Measurements from ENCODE around the gene PDE4DIP.
"Not testable (repeated sequence)": the region's sequence is repeated elsewhere in the genome, so short reads cannot be mapped to it uniquely, and the experiment has no call there.

The PDE4DIP gene

DNA sequence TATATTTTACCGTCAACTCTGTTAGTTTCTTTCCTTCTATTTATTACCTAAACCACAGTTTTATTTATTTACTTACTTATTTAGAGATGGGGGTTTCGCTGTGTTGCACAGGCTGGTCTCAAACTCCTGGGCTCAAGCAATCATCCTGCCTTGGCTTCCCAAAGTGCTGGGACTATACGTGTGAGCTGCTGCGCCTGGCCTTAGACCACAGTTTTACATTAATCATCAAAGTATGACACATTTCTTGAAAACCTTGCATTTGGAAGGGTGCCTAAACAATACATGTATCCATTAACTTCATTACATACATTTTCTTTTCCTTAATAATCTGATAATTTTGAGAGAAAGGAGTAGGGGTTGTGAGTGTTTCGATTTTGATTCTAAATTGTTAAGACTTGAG, 124.9 kb downstream of the PDE4DIP start:
- DNase-seq (ENCODE audit: low read depth in 3 of 3), result not testable (repeated sequence)

DNA sequence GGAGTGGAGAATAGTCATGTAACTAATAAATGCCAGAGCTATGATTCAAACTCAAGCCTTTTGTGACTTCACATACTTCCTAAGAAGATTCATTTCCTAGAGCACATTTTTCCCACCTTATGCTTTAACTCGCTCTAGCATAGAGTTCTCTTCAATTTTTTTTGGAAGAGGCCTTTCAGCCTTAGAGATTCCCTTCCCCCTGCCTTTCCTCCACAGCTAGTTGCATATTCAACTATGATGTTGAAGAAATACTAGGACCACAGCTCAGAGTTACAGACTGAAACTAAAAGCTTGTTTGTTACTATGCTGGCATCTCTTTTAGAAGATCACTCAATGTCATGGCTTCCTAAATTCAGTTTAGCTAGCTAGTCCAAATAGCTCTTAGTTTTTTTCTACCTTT, 131.2 kb downstream of the PDE4DIP start:
- DNase-seq (ENCODE audit: low read depth in 3 of 3), result not testable (repeated sequence)

DNA sequence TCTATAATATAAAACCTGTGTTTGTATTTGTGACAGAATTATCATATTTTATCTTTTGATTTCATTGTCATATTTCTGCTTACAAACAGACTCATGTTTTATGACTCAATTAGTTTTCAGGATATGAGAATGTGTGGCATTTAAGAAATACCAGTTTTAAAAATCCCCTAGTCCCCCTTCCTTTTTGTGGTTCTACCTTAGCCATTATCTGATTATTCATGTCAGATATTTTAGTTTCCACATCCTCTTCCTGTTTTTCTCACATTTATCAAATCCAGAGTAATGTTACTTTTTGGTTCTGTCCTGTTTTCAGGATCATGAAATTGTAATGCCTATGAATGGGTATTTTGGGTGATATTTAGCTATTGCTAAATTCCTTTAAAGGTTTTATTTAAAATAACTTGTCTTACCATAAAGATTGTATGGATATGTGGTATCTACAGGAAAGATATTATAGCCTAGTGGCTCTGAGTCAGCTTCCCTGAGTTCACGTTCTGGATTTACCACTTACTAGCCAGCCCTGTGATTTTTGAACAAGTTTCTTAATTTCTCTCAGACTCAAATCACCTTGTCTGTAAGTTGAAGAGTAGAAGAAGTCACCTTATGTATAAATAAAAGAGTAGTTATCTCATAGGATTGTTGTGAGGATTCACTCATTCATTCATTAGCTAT, 131.8 kb downstream of the PDE4DIP start:
- DNase-seq (ENCODE audit: low read depth in 3 of 3), result not testable (repeated sequence)

DNA sequence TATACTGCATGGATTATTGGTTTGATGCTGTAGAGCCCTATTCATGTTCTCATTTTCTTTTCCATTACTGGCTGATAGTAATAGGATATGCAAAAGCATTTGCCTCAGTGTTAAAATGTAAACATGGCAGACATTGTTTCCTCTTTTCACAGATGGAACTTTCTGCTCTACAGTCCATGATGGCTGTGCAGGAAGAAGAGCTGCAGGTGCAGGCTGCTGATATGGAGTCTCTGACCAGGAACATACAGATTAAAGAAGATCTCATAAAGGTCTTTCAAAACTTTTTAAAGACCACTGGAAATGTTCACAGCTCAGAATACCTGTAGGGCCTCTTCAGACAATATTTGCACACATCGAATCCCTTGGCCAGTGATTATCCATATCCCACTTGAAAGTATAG, 133.6 kb downstream of the PDE4DIP start:
- not testable (repeated sequence) for DNase-seq (ENCODE audit: low read depth in 3 of 3)

DNA sequence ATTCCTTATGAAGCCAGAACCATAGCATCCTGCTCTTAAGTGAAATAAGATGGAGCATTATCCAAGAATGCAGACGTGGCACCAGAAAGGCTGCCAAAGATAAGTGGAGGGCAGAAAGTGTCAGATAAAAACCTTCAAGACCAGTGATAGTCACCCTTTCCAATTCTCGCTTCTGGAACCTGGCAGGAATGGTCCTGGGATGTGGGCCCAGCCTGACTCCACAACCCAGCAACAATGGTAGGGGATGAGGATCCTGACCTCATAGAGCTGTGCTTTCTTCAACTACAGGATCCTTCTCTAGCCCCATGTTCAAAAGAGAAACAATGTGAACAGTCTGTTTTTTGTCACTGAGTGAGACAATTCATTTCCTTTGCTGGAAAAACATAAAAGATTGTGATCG, 145.2 kb downstream of the PDE4DIP start:
- DNase-seq (ENCODE audit: low read depth in 3 of 3), result not testable (repeated sequence)

DNA sequence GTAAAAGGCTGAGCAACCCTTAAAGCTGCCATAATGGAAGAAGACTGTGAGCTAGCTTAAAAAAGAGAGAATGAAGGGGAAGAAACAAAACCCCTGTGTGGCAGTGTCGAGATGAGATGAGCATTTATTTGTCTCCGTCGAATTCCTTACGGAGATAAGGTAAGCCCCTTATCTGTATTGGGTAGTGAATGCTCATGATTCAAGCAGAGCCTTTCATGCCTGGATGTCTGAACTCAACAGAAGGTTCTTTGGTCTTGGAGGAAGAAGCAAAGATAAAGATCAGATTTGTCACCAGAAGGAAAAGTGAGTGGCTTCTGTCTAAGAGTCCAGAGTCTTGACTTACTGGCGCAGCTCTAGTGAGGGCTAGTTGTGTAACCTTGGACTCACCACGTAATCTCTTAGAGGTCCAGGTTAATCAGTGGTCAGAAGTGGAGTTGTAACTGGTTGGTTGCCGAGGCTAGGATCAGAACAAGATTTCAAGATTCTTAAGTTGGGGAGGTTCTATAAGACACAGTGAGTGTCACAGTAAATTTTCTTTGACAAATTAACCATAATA, 146.1 kb downstream of the PDE4DIP start:
- DNase-seq (ENCODE audit: low read depth in 3 of 3), result not testable (repeated sequence)

DNA sequence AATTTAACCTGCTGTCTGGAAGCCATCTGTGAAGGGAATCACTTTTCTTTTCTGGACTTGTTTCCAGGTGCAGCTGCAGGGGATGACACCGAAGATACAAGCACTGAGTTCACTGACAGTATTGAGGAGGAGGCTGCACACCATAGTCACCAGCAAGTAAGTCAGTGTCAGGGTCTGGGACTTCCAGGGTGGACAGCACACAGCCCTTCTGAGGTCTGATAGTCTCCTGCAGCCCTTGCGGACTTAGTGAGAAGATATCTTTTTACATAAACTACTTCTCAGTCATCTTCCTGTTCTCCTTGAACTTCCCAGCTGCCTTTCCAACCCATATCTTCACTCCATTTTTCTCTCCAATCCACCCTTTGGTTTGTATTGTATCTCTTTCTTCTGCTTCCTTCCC, 147.6 kb downstream of the PDE4DIP start:
- DNase-seq (ENCODE audit: low read depth in 3 of 3), result not testable (repeated sequence)

DNA sequence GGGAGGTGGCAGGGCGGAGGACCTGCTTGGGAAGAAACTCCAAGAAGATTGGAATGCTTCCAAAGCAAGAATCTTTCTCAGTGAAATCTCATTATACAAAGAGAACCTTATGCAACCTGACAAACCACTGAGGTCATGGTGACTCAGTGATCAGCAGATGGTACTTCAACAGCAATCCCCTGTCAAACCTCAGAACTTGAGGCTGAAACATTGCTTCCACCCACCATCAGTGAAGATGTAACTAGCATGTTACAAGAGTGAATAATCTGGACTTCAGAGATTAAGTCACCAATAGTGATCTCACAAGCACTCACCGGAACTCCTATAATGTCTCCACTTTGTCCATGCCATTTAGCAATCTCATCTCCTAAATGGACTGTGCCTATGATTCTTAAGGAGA, 148.1 kb downstream of the PDE4DIP start:
- not testable (repeated sequence) for DNase-seq (ENCODE audit: low read depth in 3 of 3)

DNA sequence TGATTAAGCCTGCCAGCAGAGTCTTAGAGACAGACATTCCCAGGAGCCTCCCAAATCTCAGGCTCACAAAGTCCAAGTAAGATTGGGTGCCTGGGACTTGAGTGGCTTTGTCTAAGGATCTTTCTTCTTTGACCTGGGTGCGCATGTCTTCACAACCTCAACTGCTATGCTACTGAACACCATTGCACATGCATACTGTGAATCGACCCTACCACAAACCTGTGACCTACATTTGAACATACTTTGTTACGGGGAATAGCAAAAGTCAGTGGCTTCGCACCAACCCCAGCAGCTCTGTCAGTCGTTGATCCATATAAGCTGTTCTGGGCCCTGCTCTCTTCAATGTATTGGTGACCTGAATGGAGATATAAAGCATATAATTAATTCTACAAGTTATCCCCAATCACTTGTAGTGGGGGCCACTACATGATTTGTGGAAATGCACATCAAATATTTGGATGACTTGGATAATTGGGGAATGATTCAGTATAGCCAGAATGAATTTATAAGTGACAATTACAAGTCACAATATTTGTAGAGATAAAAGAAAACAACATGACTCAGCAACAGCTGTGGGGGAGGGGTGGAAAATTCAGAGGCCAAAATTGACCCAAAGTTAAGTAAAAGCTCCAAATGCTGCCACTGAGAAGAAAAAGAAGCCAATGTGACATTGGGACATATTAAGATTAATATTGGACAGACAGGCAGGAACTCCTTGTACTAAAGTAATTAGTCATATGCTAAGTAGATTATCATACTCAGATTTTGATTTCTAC, 152.4 kb downstream of the PDE4DIP start:
- DNase-seq (ENCODE audit: low read depth in 3 of 3), result not testable (repeated sequence)

DNA sequence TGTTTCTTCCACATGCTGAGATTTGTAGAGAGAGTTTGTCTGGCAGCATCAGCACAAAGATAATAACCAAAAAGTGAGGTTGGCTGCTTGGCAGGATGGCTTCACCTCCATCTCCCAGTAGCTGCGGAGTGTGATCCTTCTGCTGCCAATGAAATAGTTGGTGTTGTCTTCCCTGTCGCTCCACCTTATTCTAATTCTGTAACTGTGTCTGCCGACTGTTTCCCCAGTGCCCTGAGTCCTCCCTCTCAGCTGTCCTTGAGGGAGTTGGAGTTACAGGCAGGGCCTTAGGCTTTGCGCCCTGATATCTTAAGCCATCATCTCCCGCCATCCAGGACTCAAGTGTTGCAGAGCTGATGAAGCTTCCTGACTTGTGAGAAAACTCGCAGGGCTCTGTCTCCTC, 153.2 kb downstream of the PDE4DIP start:
- DNase-seq (ENCODE audit: low read depth in 3 of 3), result not testable (repeated sequence)

DNA sequence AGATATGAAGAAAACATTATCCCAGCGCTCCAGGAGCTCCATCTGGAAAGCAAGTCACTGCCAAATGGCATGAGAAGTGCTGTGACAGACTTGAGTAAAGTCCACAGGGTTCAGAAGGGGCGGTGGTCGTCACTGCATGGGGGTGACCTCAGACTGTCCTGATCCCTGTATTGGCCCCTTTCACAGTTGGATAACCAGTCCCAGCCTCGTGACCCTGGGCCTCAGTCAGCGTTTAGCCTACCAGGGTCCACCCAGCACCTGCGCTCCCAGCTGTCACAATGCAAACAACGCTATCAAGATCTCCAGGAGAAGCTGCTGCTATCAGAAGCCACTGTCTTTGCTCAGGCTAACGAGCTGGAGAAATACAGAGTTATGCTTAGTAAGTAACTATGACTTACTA, 158.4 kb downstream of the PDE4DIP start:
- not testable (repeated sequence) for DNase-seq (ENCODE audit: low read depth in 3 of 3)

DNA sequence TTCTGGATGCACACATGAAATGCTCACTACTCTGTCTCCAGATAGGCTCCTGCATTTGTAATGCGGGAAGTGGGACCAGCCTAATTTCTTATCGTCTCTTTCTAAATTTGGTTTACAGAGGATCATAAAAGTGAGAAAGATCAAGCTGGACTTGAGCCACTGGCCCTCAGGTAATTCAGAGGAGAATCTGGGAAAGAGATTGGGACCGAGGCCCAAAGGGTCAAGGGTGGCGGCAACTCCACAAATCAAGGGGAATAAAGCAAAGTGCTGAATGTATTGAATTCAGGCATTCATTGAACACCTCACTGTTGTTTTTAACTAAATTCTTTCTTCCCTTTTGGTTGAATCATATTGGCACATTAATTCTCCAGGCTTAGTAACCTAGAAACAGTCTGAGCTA, 164.1 kb downstream of the PDE4DIP start:
- DNase-seq (ENCODE audit: low read depth in 3 of 3), result not testable (repeated sequence)

DNA sequence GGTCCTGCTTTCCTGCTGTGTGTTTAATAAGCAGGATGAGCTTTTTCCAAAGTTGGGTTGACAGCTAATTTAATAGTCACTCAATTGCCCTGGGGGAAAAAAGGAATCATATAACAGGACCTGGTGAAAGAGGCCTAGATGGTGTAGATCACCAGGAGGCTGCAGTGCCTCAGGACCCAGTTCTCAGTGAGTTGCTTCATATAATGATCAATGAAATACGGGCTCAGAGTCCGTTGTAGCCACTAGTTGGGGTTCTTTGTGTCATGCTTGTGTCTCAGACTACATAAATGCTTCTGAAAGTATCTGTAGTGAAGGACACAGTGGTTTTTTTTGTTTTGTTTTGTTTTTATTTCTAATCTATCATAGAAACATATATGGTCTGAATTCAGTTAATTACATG, 164.5 kb downstream of the PDE4DIP start:
- not testable (repeated sequence) for DNase-seq (ENCODE audit: low read depth in 3 of 3)

DNA sequence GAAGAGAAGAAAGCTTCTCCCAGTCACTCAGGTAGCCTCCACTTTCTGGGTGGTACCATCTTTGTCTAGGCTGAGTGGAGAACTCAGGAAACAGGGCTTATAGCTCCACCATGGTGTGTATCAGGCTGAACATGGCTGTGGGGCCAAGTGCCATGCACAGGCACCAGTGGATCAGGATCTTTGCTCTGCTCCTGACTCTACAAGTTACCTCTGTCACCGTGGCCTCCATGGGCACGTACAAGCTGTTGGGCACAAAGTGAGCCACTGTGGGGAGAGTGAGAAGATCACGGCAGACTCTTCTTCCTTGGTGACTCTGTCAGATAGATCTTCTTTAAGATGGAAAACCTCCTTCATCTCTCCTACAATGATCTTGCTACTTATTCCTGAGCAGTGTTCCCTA, 165.5 kb downstream of the PDE4DIP start:
- not testable (repeated sequence) for DNase-seq (ENCODE audit: low read depth in 3 of 3)

DNA sequence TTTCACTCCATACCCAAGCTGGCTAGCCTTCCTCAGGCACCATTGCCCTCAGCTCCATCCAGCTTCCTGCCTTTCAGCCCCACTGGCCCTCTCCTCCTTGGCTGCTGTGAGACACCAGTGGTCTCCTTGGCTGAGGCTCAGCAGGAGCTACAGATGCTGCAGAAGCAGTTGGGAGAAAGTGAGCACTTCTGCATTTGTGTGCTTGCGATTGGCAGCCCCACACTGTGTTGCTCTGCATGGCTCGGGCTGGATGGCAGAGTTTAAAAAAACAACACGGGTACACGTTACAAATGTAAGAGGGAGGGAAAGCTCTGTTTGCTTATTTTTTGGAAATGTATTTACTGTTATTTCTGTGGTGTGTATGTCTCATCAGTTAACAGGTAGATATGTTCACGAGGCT, 168.4 kb downstream of the PDE4DIP start:
- DNase-seq (ENCODE audit: low read depth in 3 of 3), result not testable (repeated sequence)

DNA sequence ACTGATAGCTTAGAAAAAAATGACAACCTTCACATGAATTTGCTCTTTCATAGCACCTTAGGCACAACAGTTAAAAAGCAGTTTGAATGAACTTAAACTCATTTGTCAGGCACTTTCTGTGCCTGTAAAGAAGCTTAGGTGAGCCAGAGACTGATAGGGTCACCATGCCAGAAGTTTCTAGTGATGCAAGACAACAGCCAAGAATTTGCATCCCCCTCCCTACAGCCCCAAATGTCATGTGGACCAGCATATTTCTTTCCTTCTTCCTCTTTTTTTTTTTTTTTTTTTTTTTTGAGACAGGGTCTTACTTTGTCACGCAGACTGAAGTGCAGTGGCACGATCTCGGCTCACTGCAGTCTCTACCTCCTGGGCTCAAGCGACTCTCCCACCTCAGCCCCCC, 169.3 kb downstream of the PDE4DIP start:
- DNase-seq (ENCODE audit: low read depth in 3 of 3), result not testable (repeated sequence)

DNA sequence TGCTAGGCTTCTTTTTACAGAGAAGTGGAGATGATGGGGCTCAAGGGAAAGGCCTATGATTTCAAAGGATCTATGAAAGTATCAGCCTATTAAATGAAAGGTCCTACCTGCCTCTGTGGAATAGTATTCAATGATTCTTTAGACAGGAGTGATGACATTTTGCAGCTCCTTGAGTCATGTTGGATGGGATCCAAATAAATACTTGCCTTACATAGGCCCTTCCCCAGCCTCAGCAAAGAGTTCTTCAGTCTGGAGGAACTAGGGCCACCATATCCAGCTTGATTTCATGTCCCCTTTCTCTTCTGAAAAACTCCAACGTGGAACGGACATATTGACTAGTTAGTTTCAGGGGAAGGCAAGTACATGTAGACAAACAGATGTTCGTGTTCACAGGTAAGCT, 171.3 kb downstream of the PDE4DIP start:
- not testable (repeated sequence) for DNase-seq (ENCODE audit: low read depth in 3 of 3)

DNA sequence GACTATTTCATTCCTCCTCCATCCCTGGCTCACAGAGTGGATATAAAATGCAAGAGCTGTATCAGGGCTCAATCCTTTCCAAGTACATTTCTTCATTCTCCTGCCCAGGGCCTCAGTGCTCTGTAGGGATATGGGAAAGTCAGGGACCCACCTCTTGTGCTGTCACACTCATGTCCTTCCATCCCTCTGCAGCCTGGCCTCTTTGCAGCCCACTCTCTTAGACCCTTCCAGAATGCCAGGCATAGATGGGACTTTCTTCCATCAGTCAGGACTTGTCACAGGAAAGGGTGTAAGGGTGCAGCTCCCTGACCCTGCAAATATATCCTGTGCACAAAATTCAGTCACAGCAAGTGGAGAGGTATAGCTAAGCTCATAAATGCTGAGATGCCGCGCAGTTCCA, 172.4 kb downstream of the PDE4DIP start:
- not testable (repeated sequence) for DNase-seq (ENCODE audit: low read depth in 3 of 3)

DNA sequence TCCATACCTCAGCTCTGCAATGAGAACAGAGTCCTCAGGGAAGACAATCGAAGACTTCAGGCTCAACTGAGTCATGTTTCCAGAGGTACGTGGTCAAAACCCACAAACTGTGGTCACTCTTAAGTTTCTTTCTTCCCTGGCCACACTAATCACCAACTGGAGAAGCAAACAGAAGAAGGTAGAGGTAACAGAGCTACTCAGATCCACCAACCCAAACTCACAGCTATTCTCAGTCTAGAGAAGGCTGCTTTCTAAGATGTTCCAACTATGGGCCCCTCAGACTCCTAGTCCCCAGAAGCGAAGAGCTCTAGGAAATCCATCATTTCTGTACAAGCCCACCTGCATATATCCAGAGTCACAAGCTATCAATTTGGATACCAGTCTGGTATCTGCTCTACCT, 174.3 kb downstream of the PDE4DIP start:
- not testable (repeated sequence) for DNase-seq (ENCODE audit: low read depth in 3 of 3)

DNA sequence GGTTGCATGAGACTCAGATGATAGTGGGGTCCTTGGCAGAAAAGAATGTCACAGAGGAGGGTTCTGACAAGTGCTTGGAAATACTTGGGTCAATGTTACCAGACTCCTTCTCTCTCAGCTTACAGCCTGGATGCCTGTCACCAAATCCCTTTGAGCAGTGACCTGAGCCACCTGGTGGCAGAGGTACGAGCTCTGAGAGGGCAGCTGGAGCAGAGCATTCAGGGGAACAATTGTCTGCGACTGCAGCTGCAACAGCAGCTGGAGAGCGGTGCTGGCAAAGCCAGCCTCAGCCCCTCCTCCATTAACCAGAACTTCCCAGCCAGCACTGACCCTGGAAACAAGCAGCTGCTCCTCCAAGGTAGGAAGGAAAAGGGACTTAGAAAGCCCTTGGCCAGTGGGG, 180.1 kb downstream of the PDE4DIP start:
- DNase-seq (ENCODE audit: low read depth in 3 of 3), result not testable (repeated sequence)

DNA sequence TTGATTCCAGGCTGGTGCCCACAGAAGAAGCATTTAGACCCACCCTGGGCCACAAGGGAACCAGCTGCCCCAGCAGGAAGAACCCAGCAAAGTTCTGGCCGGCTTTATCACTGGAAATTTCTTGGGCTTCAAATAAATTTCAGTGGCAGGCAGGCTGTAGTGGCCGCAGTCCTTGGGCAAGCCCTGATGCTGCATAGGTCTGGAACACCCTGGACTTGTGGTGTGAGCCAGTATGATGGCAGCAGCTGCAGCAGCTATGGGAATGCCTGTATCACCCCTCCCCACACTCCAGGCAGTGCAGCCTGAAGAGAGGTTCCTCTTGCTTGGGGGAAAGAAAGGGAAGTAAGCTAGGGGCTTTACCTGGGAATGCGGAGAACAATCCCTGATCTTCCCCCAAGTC, 189.7 kb downstream of the PDE4DIP start:
- DNase-seq (ENCODE audit: low read depth in 3 of 3), result not testable (repeated sequence)

DNA sequence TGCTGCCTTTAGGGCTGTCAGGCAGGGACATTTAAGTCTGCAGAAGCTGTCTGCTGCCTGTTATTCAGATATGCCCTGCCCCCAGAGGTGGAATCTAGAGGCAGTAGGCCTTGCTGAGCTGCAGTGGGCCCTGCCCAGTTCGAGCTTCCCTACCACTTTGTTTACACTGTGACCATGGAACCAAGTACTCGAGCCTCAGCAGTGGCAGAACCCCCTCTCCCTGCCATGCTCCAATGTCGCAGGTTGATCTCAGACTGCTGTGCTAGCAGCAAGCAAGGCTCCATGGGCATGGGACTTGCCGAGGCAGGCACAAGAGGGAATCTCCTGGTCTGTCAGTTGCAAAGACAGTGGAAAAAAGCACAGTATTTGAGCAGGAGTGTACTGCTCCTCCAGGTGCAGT, 198.8 kb downstream of the PDE4DIP start:
- not testable (repeated sequence) for DNase-seq (ENCODE audit: low read depth in 3 of 3)

DNA sequence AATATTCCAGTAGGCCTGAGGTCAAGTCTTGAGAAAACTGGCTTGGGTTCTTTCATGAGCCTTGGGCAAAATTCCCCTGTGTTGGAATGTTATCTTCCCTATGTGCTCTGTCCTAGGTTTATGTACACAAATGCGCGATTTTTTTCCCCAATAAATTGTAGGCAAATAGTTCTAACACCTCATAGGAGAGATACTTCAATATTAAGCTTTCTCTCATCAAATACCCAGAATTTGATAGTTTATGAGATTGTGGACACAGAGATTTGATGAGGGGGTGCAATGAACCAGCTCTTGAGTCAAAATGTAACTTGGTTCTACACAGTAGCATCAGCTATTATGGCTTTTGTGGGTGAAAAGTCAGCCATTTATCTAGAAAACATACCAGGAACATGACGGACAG, 220.4 kb downstream of the PDE4DIP start:
- DNase-seq (ENCODE audit: low read depth in 3 of 3), result not testable (repeated sequence)
